ENCODE results near the gene INSIG1.

The INSIG1 gene

DNA sequence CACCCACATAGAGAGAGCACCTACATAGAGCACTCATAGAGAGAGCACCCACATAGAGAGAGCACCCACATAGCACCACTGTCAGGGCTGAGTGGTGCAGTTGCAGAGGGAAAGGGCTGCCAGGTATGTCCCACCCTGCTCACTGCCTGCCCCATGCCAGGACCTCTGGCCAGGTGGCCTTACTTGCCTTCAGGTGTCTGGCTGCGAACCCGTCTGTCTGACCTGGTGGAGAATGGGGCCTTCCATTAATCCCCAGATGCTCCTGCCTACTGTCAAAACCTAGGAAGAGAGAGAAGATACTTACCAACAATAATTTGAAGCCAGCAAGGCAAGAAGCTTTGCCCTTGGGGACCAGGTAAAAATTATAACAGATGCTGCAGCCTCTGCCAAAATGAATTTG lies 51.1 kb downstream of the INSIG1 start:
- DNase-seq (ENCODE audit: low read depth in 1 of 2, low spot score in 1 of 2) = no peak

DNA sequence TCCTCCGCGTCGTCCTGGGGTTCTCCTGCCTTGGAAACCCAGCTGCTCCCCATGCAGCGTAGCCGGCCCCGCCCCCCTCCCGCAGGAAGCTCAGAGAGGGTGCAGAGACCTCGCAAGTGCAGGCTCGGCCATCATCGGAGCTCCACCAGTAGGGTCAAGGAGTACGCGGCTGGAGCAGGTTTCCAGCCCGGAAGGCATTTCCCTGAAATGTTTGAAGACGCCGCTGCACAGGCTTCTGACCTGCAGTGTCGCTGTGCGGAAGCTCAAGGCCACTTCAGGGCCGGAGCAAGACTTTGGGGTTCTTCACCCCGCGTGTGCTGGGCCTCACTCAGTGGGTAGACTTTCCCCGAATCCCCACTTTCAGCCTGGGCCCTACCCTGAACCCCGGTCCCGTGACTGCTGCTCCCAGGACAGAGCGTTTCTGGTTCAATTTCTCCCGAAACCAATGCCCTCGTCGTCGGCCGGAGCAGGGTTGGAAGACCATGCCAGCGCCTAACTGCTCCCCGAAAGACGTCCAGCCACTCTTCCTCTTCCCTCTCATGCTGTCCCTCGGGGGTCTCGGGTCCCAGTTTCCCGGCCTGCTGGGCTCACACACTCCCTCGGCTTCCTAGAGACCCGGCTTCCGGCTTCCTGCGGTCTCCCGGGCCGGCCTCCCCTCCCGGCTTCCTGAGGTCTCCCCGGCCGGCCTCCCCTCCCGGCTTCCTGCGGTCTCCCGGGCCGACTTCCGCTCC lies 52.1 kb downstream of the INSIG1 start:
- DNase-seq (ENCODE audit: low read depth in 1 of 2, low spot score in 1 of 2) = no peak

DNA sequence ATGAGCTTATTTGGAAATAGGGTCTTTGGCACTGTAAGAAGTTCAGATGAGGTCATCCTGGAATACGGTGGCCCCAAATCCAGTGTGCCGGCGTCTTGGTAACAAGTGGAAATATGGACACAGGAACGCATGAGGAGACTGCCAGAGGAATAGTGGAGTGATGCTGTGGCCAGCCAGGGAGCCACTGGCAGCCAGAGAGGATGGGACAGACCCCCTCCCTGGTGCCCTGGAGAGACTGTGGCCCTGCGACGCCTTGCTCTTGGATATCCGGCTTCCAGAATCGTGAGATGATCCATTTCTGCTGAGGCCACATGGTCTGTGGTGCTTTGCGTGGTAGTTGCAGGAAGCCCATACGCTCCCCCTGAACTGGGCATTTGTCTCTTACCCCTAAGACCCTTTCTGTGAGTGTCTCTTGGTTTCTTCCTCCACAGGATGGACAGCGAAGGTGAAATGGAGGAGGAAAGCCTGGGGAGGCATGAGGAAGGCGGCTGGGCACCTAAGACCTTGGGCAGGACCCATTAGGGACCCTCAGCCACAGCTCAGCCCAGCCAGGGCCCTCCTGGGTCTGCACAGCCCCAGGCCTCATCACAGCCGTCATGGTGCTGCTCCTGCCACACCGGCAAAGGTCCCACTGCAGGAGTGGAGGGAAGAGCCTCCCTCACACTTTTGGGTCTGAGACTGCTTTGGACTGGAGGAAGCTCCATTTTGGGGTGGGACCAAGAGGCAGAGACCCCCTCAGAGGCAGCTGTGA lies 53.6 kb downstream of the INSIG1 start:
- no peak for DNase-seq (ENCODE audit: low read depth in 1 of 2, low spot score in 1 of 2)

GRCh38 chr7:155352076-155352752 lies 54.5 kb downstream of the INSIG1 start:
- DNase-seq (ENCODE audit: low read depth in 1 of 2, low spot score in 1 of 2) = no peak

DNA sequence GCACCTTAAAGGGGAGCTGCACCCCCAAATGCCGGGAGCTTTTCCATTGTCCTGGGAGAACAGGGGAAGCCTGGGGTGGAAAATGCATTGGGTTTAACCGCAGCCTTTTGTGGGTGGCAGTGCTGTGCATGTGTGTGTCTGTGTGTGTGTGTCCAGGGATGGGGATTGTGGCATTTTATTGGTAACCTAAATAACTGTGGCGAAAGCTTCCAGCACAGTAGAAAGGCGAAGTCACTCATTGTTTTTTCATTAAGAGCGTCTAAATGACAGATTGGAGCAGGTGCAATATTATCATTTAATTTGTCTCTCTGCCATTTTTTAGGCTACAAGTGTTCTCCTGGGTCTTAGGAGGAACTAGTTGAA lies 55.1 kb downstream of the INSIG1 start:
- no peak for DNase-seq (ENCODE audit: low read depth in 1 of 2, low spot score in 1 of 2)

DNA sequence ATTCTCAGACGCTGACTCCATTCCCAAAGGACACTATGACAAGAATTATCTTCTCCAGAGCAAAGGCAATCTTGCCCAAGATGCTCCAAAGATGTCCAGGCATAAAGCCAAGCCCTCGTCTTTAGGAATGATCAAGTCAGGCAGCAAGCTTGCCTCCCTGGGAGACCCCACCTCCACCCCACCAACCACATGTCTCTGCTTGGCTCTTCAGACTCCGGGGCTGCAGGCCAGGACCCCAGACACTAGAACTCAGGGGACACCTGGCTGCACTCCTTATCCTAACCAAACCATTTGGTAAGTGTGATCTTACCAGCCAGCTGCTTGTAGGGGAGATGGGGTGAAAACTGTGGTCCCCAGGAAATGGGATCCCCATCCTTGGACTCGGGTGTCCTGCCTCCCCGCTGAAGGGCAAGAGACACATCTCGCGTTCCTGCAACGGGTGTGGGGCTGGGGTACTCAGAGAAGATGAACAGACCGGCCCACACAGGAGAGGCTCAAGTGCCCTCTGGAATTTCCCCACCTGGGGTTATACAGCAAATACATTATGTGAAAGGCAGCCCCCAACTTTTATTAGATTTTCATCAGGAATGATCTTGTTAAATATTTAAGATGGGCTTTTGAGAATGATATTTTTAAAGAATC lies 55.7 kb downstream of the INSIG1 start:
- no peak for DNase-seq (ENCODE audit: low read depth in 1 of 2, low spot score in 1 of 2)

GRCh38 chr7:155354371-155355048 lies 56.8 kb downstream of the INSIG1 start:
- DNase-seq (ENCODE audit: low read depth in 1 of 2, low spot score in 1 of 2) = no peak

- no peak for DNase-seq (ENCODE audit: low read depth in 1 of 2, low spot score in 1 of 2)
These were observed 57.5 kb downstream of the INSIG1 start for GRCh38 chr7:155355176-155355575.

DNA sequence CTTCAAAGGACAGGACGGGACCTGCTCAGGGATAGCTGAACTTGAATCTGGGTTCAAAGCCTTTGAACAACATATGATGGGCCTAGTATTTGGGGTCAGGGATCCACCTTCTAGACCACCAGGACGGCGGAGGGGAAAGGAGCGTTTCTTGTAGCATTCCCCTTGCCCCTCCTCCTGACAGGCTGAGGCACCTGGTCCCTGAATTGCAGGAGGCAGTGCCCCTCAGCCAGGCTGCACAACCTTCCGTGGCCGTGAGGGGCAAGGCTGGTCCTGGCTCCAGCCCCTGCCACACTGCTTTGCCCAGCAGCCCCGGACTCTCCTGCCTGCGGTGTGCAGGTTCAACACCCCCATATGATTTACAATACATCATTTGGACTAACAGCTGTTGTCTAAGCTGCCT lies 58.1 kb downstream of the INSIG1 start:
- no peak for DNase-seq (ENCODE audit: low read depth in 1 of 2, low spot score in 1 of 2)

- no peak for DNase-seq (ENCODE audit: low read depth in 1 of 2, low spot score in 1 of 2)
These were observed 58.8 kb downstream of the INSIG1 start for GRCh38 chr7:155356323-155357105.

- no peak for DNase-seq (ENCODE audit: low read depth in 1 of 2, low spot score in 1 of 2)
These were observed 59.9 kb downstream of the INSIG1 start for GRCh38 chr7:155357573-155358041.

GRCh38 chr7:155358066-155358947 lies 60.6 kb downstream of the INSIG1 start:
- no peak for DNase-seq (ENCODE audit: low read depth in 1 of 2, low spot score in 1 of 2)

DNA sequence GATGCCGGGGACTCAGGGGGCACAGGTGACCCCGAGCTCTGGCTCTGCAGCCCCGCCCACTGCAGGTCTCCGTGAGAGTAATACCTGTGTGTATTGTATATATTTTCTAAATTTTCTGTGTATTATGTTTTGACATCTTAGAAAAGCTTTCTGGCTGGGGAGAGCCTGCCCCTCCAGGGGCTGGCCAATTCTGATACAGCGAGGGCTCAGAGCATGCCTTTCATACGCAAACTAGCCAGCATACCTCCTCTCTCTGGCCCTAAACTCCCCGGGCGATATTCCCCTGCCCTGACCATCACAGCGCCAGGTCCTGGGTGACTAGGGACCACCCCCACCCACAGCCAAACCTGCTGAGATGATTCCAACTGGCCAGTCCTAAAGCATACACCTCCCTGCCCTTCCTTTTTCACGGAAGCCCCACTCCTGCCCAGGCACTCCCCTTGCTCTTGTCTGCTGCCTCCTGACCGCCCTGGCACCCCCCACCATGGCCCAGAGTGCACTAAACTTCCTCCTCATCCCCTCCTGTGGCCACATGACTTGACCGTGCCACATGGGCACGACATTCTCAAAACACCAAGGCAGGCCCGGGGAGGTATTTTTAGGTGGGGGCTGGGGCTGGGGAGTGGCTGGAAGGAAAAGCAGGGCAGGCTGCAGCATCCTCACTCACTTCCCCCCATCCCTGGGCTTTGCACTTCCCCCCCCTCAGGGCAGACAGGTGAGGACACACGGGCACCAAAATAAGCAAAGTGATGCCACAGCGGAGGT lies 61.5 kb downstream of the INSIG1 start:
- no peak for DNase-seq (ENCODE audit: low read depth in 1 of 2, low spot score in 1 of 2)

Measured in activated CD4-positive, alpha-beta T cell treated with anti-CD3 and anti-CD28 coated beads, Interleukin-2, amount 50 U/mL, for 24 hours (primary cell).